IMR-90 (cell line): Measurements from ENCODE around the gene OSTN. TPM values are rescaled to one million over a fixed set of nuclear protein-coding genes. Genes with fewer than 3 reads are reported as not detected.

ENCODE experiments used
- ATAC-seq: fragments of 200-7000 bp; cut with Tn5 transposase; 2 replicates; pipeline ENCODE4 v1.9.1; 2020; ENCODE audit warnings: low read depth, mild to moderate bottlenecking, moderate library complexity
- BruUV-seq: library from RNA; stranded (reverse); fragments of 400-500 nt; replicated peaks from 2 replicates; lab custom pipeline; 2021; lab: Mats Ljungman, UMichigan
- CTCF ChIA-PET: fragments of 300-600 bp; formaldehyde crosslinking; extraction: SDS; loops from one replicate; lab custom pipeline; 2021; ENCODE audit warnings: antibody characterized with exemption; lab: Yijun Ruan, JAX
- POLR2A ChIA-PET: fragments of 300-600 bp; sonication (Branson Sonifier 250); formaldehyde crosslinking; loops from one replicate; lab custom pipeline; 2022; ENCODE audit warnings: antibody characterized with exemption; ENCODE audit not compliant: unreplicated experiment; lab: Charles Lee
- DNase-seq: peaks from one replicate; pipeline ENCODE4 v3.0.0; 2013
- H2AFZ ChIP-seq: replicated peaks from 2 replicates; pipeline ENCODE3; 2013; ENCODE audit warnings: low read length, mild to moderate bottlenecking; ENCODE audit not compliant: poor library complexity
- H2AK5ac ChIP-seq: 2 replicates; pipeline ENCODE4 v1.6.1; 2013; ENCODE audit warnings: low read depth, low read length, inconsistent platforms
- H2AK9ac ChIP-seq: replicated peaks from 2 replicates; pipeline ENCODE3; 2013; ENCODE audit warnings: mild to moderate bottlenecking, low read depth, low read length, moderate library complexity; ENCODE audit not compliant: poor library complexity
- H2BK120ac ChIP-seq: 2 replicates; pipeline ENCODE4 v1.6.1; 2013; ENCODE audit warnings: low read depth, low read length, inconsistent platforms
- H2BK15ac ChIP-seq: 3 replicates; pipeline ENCODE4 v1.6.1; 2013; ENCODE audit warnings: low read depth, low read length, inconsistent platforms
- H2BK20ac ChIP-seq: 2 replicates; pipeline ENCODE4 v1.6.1; 2013; ENCODE audit warnings: low read depth, mild to moderate bottlenecking, inconsistent platforms, low read length, moderate library complexity
- H2BK5ac ChIP-seq: 2 replicates; pipeline ENCODE4 v1.6.1; 2013; ENCODE audit warnings: mild to moderate bottlenecking, low read depth, low read length, inconsistent platforms; ENCODE audit not compliant: poor library complexity, severe bottlenecking
- H3K14ac ChIP-seq: replicated peaks from 2 replicates; pipeline ENCODE4 v1.6.1; 2013; ENCODE audit warnings: low read depth, low read length, inconsistent platforms
- H3K18ac ChIP-seq: 2 replicates; pipeline ENCODE4 v1.6.1; 2013; ENCODE audit warnings: low read depth, low read length, control low read depth
- H3K23ac ChIP-seq: 2 replicates; pipeline ENCODE4 v1.6.1; 2013; ENCODE audit warnings: low read depth, low read length, inconsistent platforms
- H3K27ac ChIP-seq: 2 replicates; pipeline ENCODE4 v1.5.1; 2013; ENCODE audit warnings: mild to moderate bottlenecking, control low read depth, low read length; ENCODE audit not compliant: insufficient read depth
- H3K27me3 ChIP-seq: 2 replicates; pipeline ENCODE4 v1.6.1; 2013; ENCODE audit warnings: low read length; ENCODE audit not compliant: control insufficient read depth, insufficient read depth
- H3K36me3 ChIP-seq: 2 replicates; pipeline ENCODE4 v1.6.1; 2013; ENCODE audit warnings: low read length, mixed read lengths; ENCODE audit not compliant: control insufficient read depth, insufficient read depth
- H3K4ac ChIP-seq: 2 replicates; pipeline ENCODE4 v1.6.1; 2013; ENCODE audit warnings: low read depth, low read length, inconsistent platforms
- H3K4me1 ChIP-seq: 2 replicates; pipeline ENCODE4 v1.6.1; 2013; ENCODE audit warnings: low read length, mixed read lengths; ENCODE audit not compliant: control insufficient read depth, insufficient read depth
- H3K4me2 ChIP-seq: 2 replicates; pipeline ENCODE4 v1.6.1; 2013; ENCODE audit warnings: low read depth, mild to moderate bottlenecking, control low read depth, low read length, moderate library complexity
- H3K4me3 ChIP-seq: 2 replicates; pipeline ENCODE4 v1.5.1; 2013; ENCODE audit warnings: low read depth, mild to moderate bottlenecking, control low read depth, low read length, moderate library complexity; ENCODE audit not compliant: insufficient read depth
- H3K56ac ChIP-seq: 2 replicates; pipeline ENCODE4 v1.6.1; 2013; ENCODE audit warnings: low read length, inconsistent platforms; ENCODE audit not compliant: insufficient read depth; ENCODE audit errors: extremely low read depth
- H3K79me1 ChIP-seq, 2 experiments: 2 replicates each; pipeline ENCODE4 v1.6.1; 2013; ENCODE audit warnings: low read length in 2 of 2, inconsistent platforms in 1 of 2, low read depth in 1 of 2
- H3K9ac ChIP-seq: 2 replicates; pipeline ENCODE4 v1.6.1; 2013; ENCODE audit warnings: low read depth, low read length, control low read depth
- H3K9me1 ChIP-seq: 2 replicates; pipeline ENCODE4 v1.6.1; 2013; ENCODE audit warnings: low read length, inconsistent platforms; ENCODE audit not compliant: insufficient read depth
- H3K9me3 ChIP-seq: 2 replicates; pipeline ENCODE4 v1.6.1; 2013; ENCODE audit warnings: low read length; ENCODE audit not compliant: control insufficient read depth, insufficient read depth
- H4K20me1 ChIP-seq: 2 replicates; pipeline ENCODE4 v1.6.1; 2013; ENCODE audit warnings: low read length, inconsistent platforms; ENCODE audit not compliant: insufficient read depth
- H4K5ac ChIP-seq: 2 replicates; pipeline ENCODE4 v1.6.1; 2013; ENCODE audit warnings: mild to moderate bottlenecking, low read depth, low read length, control low read depth
- H4K8ac ChIP-seq, 2 experiments: 2 replicates each; pipeline ENCODE4 v1.6.1; 2013; ENCODE audit warnings: low read depth in 2 of 2, low read length in 2 of 2, control low read depth in 1 of 2, inconsistent platforms in 1 of 2
- H4K91ac ChIP-seq: 2 replicates; pipeline ENCODE4 v1.6.1; 2013; ENCODE audit warnings: low read depth, low read length, inconsistent platforms; ENCODE audit not compliant: insufficient read depth
- BHLHE40 ChIP-seq: fragments of 150-350 bp; IDR thresholded peaks from 2 replicates; pipeline ENCODE4 v1.6.1; 2016; ENCODE audit warnings: mild to moderate bottlenecking, low read depth, low read length
- ELK1 ChIP-seq: fragments of 150-350 bp; IDR thresholded peaks from 2 replicates; pipeline ENCODE4 v1.6.1; 2016; ENCODE audit warnings: low read depth, mild to moderate bottlenecking, low read length, moderate library complexity, borderline replicate concordance
- MAZ ChIP-seq: IDR thresholded peaks from 2 replicates; pipeline ENCODE4 v1.6.1; 2012; ENCODE audit warnings: low read depth, mild to moderate bottlenecking, low read length, improper control_type of control experiment, moderate library complexity, borderline replicate concordance
- NFE2L2 ChIP-seq: fragments of 150-350 bp; IDR thresholded peaks from 2 replicates; pipeline ENCODE4 v1.6.1; 2016; ENCODE audit warnings: low read depth, mild to moderate bottlenecking, low read length
- RAD21 ChIP-seq: IDR thresholded peaks from 2 replicates; pipeline ENCODE4 v1.6.1; 2012; ENCODE audit warnings: low read length, improper control_type of control experiment
- dilution Hi-C: fragments of 300-500 bp; cut with HindIII; formaldehyde crosslinking; loops from one replicate; pipeline ENCODE4 v1.14.3; 2018; ENCODE audit warnings: low sequenced_read_pairs; ENCODE audit not compliant: unreplicated experiment
- in situ Hi-C: fragments of 300-500 bp; cut with MboI; formaldehyde crosslinking; loops from 3 replicates; pipeline ENCODE4 v1.14.3; 2019; ENCODE audit warnings: low sequenced_read_pairs, inconsistent platforms, mixed read lengths
- intact Hi-C: fragments of 100-400 bp; cut with micrococcal nuclease; formaldehyde crosslinking; loops from 2 replicates; pipeline ENCODE4 v1.10.0; 2022
- polyA plus RNA-seq, 3 experiments: library from polyadenylated mRNA; depleted of rRNA; stranded (reverse); fragments of >200 nt; gene quantifications; 2 replicates each; pipeline ENCODE4 v1.2.3, GENCODE V29; 2012; ENCODE audit warnings: low replicate concordance in 1 of 3
- total RNA-seq: library from RNA; depleted of rRNA; stranded (reverse); fragments of >200 nt; gene quantifications from 2 replicates; pipeline ENCODE4 v1.2.3, GENCODE V29; 2012

The OSTN gene
- total and polyA plus RNA-seq, 2 of the 4 experiments (the other 2 are of a cell fraction) = not detected

- Histone ChIP-seq H4K20me1 (no peaks in the 10 kb centered on the region), H2AFZ (no peak overlapping the region), H2AK5ac (no peak overlapping the region), H2AK9ac (no peak overlapping the region), H3K18ac (no peak overlapping the region), H3K27ac (no peak overlapping the region), H3K56ac (no peak overlapping the region), H2BK120ac (no peak overlapping the region), H3K27me3 (no peaks in the 10 kb centered on the region), H3K4me3 (no peak overlapping the region), H2BK15ac (no peak overlapping the region), H2BK5ac (no peak overlapping the region), H3K4ac (no peak overlapping the region), H4K5ac (no peak overlapping the region), H3K9me1 (no peaks in the 10 kb centered on the region), H3K9ac (no peak overlapping the region), H3K14ac (no peak overlapping the region), H4K8ac (no peak overlapping the region), H3K9me3 (no peaks in the 10 kb centered on the region), H3K36me3 (no peaks in the 10 kb centered on the region), H3K4me1 (no peaks in the 10 kb centered on the region), H3K23ac (no peak overlapping the region), H3K4me2 (no peak overlapping the region), H2BK20ac (no peak overlapping the region), H3K79me1 (no peaks in the 10 kb centered on the region), H4K91ac (no peak overlapping the region)
- TF ChIP-seq RAD21 (no peak), BHLHE40 (no peak), MAZ (no peak), NFE2L2 (no peak), ELK1 (no peak)
- ChIA-PET POLR2A (no interaction called here), CTCF (no interaction called here)
- intact Hi-C loops = no loop called here
- BruUV-seq = no TSS peak
- dilution Hi-C loops = no loop called here
- DNase-seq (no peak), ATAC-seq (no peak)
- in situ Hi-C loops = no loop called here
Observed at GRCh38 chr3:191261304-191261638, 62.2 kb downstream of the OSTN start.
